Activated T-helper 1 cell treated with Interleukin-2 at 50 U/mL for 16 hours (primary cell): Measurements from ENCODE around the gene RNF217.
"Not testable (repeated sequence)": the region's sequence is repeated elsewhere in the genome, so short reads cannot be mapped to it uniquely, and the experiment has no call there.

Source experiments
- DNase-seq: peaks from one replicate; pipeline ENCODE4 v3.0.0-alpha.2; 2020; ENCODE audit warnings: low read depth

RNF217 gene, protein sequence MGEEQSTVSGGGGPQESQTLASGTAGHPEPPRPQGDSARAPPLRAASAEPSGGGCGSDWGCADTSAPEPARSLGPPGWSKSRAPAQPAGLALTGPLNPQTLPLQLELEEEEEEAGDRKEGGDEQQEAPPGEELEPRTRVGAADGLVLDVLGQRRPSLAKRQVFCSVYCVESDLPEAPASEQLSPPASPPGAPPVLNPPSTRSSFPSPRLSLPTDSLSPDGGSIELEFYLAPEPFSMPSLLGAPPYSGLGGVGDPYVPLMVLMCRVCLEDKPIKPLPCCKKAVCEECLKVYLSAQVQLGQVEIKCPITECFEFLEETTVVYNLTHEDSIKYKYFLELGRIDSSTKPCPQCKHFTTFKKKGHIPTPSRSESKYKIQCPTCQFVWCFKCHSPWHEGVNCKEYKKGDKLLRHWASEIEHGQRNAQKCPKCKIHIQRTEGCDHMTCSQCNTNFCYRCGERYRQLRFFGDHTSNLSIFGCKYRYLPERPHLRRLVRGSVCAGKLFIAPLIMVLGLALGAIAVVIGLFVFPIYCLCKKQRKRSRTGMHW

DNA sequence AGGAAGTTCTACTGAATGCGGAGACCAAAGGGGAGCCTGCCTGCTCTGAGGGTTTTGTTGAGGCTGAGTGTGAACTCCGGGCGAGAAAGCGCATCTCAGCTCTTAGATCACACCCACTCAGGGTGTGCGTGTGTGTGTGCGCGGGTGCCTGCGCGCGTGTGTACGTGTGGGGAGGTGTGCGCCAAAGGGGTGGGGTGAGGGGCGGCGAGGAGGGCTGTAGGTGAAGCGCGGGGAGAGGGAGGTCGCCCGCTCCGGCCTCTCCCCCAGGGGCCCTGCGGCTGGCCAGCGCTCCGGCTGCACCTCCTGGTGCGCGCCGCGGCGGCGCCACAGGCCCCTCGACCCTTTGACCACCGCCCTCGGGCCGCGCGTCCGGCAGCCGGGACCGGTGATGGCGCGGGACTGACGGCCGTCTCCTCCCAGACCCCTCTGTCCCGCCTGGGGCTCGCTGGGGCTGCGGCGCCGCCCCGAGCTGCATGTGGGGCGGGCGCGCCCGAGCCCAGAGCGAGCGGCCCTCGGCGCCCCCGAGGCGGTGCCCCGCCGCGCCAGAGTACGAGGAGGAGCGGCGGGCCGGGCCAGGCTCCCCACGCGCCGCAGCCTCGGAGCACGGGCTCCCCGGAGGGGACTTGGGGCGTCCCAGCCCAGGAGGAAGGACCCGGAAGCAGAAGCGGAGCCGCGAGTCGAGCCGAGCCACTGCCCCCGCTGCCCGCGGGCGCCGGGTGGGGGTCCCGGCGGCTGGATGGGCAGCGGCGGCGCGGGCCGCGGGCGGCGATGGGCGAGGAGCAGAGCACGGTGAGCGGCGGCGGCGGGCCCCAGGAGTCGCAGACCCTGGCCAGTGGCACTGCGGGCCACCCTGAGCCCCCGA, at the start of gene RNF217:
RNF217 (plus strand) TSS at position 661 of the 862 bp plus-strand sequence; CDS start at position 769, 108 bp downstream.
- DNase-seq: no peak

DNA sequence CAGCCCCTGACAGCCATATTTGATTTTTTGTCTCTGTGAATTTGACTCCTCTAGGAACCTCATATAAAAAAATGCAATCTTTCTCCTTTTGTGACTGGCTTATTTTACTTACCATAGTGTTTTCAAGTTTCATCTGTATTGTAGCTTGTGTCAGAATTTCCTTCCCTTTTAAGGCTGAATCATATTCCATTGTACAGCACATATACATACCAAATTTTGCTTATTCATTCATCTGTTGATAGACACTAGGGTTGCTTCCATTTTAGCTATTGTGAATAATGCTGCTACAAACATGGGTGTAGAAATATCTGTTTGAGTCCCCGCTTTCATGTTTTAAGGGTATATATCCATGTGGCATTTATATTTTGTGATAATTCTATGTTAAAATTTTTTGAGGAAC, 49.2 kb upstream of the RNF217 start:
- DNase-seq: no peak

- no peak for DNase-seq
Measured at GRCh38 chr6:124917769-124918168, 44.5 kb upstream of the RNF217 start.

GRCh38 chr6:124919703-124920102, 42.5 kb upstream of the RNF217 start:
- not testable (repeated sequence) for DNase-seq

GRCh38 chr6:124924333-124924759, 37.9 kb upstream of the RNF217 start:
- DNase-seq: no peak

DNA sequence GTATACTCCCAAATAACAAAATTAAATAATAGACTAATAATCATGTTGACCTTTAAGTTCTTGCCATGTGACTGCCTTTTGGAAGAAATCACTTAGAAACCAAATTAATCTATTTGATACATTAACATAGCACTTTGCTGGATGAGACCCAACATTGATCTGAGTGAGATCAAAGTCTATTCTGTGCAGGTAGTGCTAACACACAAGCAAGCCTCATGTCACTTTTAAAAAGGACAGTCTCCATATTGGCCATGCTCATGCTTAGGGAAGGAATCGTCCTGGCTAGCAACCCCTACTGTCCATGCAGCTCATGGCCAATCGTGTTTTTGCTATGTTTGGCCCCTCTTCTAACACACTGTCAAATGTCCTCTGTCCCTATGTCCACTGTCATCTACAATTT, 35.8 kb upstream of the RNF217 start:
- no peak for DNase-seq

DNA sequence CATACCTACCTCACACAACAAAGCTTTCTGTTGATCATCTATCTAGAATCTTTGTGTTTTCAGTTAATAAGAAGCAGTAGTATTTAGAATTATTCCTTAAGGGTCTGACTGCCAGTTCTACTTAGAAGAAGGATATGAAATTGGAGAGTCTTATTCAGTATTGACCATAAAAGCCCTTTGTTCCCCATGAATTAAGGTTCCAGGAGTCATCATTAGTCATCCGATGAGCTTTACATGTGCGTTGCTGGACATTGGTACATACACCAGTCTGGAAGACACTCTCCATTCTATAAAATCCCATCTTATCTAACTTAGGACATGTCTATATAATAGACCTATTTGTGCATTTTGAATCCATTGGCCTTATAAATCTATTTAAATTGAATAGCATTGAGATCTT, 34.4 kb upstream of the RNF217 start:
- DNase-seq: no peak

DNA sequence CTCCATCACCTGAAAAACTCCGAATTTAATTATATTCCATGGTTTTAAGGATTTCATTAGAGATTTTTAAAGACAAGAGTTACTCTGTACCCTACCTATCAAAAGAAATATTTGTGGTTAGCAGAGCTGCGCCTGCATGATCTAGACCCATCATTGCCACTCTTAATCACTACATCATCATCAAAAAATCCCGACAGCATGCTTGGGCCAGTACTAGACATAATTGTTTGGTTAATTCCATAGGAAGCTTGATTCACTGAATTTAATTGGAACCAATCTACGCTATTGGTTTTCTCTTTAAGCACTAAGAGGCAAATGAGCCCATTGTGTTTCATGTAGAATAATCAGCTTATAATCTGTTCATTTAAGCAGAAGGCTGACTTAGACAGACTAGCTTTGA, 33.4 kb upstream of the RNF217 start:
- no peak for DNase-seq

DNA sequence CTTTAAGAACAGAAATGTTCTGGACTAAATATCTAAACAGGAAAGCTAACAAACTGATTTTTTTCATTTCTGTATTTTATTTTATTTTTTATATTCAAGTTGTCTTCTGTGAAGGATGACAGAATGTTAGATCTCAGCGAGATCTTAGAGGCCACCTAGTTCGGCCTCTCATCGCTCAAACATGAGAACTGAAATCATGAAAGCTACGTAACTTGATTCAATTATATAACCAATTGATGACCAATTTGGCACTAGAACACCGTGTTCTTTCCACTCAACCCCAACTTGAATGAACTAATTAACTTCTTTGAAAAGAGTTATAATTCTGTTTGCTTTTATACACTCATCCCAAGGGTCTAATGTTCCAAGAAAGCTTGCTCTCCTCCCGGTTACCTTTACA, 24.6 kb upstream of the RNF217 start:
- DNase-seq: no peak

DNA sequence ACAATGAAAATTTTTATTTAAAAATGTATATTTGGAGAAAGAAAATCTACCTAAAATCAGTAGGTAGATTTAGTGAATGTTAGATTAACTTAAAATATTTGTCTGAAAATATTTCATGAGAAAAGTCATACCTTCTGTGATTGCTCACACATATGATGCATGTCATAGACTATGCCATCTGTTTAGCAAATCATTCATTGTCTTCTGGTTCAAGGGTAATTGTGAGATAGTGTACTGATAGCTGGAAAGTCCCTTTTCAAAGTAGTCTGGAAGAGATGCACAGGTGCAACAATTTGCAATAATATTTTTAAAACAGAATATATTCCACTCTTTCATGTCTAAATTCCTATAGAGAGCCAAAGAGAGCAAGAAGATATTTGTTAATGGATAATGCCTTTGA, 21.0 kb upstream of the RNF217 start:
- DNase-seq: no peak

- DNase-seq: no peak
Measured at GRCh38 chr6:124943658-124944057, 18.6 kb upstream of the RNF217 start.

GRCh38 chr6:124947971-124948451, 14.2 kb upstream of the RNF217 start:
- DNase-seq: no peak

DNA sequence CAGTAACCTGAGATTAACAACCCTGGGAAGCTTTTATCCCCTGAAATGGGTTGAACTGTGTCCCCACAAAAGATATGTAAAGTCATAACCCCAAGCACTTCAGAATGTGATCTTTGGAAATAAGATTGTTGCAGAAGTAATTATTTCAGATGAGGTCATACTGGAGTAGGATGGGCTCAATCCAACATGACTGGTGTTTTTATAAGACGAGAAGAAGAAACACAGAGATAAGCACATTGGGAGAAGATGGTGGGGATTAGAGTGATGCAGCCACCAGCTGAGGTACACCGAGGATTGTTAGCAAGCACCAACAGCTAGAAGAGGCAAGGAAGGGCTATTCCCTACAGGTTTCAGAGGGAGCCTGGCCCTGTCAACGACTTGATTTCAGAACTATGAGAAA, 12.5 kb upstream of the RNF217 start:
- no peak for DNase-seq

- no peak for DNase-seq
Measured at GRCh38 chr6:124953808-124954207, 8.4 kb upstream of the RNF217 start.

GRCh38 chr6:124955108-124955856, 7.0 kb upstream of the RNF217 start:
- no peak for DNase-seq

DNA sequence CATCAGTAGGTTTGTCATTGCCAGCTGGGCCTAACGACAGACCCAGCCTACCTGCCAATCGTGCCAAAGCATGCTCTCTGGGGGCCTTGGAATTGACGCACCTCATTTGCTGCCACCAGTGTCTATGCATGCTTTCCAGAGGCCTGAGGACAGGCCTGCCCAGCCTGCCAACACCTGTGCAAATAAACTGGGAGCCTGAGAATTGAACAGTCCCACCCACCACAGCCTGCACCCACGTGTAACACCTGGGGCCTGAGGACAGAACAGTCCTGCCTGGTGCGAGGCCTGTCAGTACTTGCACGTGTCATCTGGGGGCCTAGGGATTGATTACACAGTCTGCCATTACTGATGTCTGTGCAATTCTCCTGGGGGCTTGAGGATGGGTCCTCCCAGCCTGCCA, 6.2 kb upstream of the RNF217 start:
- no peak for DNase-seq

GRCh38 chr6:124958149-124958548, 4.1 kb upstream of the RNF217 start:
- no peak for DNase-seq

DNA sequence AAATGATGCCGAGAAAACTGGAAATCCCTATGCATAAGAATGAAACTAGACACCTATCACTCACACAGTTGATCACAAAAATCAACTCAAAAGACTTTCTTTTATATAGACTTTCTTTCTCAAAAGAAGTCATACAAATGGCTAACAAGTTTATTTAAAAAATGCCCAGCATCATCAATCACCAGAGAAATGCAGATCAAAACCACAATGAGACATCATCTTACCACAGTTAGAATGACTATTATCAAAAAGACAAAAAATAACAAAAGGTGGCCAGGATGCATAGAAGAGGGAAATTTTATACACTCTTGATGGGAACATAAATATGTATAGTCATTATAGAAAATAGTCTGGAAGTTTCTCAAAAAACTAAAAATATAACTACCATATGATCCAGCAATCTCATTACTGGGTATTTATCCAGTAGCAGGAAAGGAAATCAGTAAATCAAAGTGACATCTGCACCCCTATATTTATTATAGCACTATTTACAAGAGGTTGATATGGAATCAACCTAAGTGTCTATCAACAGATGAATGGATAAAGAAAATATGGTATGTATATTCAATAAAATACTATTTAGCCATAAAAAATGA, 3.4 kb upstream of the RNF217 start:
- DNase-seq: no peak

DNA sequence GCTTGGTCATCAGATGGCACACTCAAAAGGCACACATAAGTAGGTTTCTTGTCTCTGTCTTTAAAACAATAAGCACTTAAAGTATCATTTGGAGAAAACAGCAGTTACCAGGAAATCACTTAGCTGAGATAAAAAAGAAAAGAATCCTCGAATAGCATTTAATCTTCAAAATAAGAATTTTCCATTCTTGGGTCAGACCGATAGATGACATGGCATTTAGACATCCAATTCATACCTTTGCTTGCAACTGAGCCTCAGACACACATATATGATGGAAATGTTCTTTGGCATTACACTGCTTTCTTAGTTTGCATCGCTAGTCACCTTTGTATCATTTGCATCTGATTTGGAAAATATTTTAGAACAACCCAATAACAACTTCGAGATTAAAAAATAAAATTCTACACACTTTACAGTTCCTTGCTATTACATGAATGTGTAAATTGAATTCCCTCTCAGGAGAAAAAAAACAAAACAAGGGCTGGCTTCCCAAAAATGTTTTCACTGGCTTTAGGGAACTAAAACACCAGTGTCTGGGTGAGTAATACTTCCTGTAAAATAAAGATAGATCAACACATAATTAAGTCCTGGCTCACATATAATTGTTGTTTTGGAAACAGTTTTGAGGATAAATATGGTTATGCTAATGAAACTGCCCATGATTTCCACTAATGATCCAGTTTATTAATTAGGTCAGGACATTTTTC, 1.3 kb upstream of the RNF217 start:
- DNase-seq: no peak

GRCh38 chr6:124961464-124961776, 817 bp upstream of the RNF217 start:
- DNase-seq: no peak
